ENCODE measurements around the gene XCR1.

The XCR1 gene

DNA sequence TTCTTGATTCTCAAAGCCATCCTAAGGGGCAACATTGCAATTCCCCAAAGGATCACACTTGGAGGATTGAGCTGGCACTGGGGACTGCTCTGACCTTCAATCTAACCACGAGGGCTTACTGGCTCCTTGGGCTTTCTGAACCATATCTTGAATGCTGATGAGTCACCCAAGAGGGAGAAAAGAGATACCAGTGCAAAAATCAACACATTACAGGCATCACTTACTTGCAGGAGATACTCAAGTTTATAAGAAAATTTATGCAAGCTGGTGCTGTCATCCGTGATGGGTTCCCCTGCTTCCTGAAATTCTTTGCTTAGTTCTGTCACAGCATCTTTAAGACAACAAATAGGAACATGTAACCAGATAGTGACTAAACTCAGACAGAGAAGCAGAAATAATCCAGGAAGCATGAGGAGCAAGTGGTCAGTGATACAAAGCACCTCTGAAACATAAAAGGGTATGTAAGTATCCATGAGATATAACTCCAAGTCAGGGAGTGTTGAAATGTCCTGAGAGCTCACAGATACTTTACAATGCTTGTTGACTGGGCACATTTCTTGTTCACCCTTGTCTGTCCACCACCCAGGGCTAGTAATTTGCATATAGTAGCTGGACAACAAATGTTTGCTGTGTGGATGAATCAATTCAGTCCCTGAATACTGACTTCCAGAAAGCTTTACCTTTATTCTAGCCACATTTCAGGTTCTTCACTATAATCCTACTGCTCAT, 45.8 kb downstream of the XCR1 start:
- DNase-seq: peak; percentile 33

DNA sequence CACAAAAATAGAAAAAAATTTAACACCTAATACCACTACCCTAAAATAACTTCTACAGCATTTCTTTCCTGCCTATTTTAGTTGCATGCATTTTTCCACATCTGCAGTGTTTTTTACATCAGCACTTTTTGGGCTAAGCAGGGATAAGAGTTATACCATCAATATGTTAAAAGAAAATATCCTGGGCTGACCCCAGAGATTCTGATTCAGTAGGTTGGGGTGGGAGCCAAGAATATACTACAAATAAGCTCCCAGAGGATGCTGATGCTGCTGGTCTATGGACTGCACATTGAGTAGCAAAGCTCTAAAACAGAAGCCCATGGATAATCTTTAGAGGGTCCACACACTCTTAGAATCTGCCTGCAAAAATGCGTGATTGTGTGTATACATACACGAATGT, 46.5 kb downstream of the XCR1 start:
- peak; percentile 46 for DNase-seq

DNA sequence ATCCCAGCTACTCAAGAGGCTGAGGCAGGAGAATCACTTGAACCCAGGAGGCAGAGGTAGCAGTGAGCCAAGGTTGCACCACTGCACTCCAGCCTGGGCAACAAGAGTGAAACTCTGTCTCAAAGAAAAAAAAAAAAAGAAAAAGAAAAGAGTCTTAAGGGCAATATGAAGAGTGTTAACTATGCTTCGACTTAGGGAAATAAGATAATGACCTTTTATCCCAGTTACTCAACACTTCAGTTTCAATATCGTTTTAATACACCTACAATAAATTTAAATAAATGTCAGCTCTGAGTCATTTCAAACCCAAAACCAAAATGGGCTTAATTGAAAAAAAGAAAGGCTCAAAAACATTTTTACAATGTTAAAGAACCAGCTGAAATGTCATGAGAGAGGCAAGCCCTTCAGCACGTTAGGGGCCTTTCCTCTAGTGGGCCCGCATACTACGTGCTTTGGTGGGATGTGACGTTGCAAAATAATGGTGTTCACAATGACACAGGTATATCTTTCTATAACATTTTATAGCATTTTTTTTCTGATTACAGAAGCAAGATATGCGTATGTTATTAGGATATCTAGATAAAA, 47.0 kb downstream of the XCR1 start:
- no peak for DNase-seq

DNA sequence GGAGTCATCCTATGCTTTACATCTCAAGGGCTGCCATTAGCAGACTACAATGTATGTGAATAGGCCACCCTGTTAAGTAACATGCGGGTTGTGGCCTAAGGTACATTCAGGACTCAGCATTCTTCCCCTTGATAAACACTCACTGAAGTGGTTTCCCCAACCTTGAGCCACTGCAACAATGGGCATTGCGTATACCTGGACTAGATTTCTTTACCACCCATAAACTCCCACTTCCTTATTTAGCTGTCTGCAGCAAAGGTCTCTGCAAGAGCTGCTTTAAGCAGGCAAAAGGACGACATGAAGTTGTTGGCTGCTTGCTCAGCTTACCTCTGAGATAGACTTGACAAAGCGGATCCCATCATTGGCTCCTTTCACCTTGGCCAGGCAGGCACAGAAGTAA, 47.9 kb downstream of the XCR1 start:
- no peak for DNase-seq

DNA sequence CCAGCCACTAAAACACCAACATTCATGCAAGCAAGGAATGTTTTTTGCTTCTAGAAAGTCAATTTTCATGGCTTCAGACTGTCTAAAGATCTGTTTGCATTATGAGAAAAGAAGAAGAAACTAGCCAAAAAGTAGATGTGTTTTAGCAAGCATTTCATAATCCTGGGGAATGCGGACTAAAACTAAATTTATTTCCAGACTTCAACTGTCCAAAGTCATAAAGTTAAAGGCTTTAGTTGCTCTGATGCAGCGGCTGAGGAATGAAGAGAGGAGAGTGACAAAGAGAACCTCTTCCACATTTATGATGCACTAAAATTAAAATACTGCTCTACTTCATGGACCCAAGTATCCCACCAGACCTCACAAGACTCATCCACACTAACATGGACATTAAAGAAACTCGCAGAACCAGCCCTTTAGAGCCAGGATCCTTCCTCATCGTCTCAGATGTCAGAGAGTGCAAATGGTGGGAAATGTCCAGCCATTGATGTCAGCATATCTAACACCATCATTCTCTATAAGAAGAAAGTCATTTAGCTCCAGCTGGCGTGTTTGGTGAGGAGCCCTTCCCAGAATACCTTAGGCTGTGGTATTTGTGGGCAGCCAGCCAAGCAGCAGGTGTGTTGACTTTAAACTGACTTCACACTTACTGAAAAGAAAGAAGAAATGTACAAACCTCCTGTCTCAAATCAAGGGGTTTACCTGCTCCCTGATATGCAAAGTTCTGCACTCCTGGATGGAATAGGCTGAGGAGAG, 49.1 kb downstream of the XCR1 start:
- no peak for DNase-seq

DNA sequence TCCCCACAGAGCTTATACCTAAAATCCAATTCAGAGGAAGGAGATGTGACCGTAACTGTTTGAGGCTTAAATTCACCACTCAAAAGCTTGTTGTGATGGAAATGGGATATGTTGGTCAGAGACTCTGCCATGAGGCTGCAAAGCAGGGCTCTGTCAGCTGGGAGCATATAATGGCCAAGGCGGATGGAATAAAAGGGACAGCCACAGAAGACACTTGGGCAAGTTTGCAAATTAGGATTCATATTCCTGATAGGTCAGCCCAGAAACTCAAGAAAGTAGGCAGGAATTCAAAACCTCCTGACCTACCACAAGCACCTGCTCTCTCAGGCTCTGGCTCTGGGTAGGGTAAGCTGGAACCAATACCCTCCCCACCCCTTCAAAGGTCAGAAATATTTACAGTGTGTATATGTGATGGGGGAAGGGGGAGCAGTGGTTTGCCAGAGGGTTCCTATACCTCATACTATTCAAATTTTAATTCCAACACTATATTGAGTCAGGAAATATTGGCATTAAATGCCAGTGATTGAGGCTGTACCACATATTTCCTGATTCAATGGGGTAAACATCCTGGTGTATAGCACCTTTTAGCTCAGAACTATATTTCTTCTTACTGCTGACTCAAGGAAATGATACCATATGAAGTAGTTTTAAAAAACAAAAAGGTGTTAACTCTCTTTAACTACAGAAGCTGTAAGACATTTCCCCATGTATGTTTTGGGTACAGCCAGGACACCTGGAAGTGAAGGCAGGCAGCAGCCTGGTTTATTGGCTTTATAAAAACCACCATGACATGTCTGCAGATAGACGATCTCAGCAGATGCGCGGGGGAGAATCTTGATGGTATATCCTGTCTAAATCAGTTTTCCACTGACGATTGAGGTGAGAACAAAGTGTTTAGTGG, 50.8 kb downstream of the XCR1 start:
- no peak for DNase-seq

DNA sequence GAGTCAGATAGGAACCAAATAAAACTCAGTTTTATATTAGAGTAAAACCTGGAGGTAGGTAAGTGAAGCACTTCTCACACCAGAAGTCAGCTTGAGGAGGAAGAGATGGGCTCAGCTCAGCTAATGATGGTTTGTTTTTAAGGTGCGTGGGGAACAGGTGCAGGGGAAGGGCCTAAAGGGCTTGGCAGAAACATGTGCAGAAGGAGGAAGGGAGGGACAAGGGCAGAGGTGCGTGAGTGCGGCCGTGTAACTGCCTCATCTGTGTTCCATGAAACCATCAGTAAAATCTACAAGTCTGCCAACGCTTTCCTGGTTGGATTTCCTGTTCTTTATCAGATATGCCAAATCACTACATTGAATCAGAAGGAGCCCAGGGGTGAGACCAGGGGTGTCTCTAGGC, 51.6 kb downstream of the XCR1 start:
- DNase-seq: no peak

DNA sequence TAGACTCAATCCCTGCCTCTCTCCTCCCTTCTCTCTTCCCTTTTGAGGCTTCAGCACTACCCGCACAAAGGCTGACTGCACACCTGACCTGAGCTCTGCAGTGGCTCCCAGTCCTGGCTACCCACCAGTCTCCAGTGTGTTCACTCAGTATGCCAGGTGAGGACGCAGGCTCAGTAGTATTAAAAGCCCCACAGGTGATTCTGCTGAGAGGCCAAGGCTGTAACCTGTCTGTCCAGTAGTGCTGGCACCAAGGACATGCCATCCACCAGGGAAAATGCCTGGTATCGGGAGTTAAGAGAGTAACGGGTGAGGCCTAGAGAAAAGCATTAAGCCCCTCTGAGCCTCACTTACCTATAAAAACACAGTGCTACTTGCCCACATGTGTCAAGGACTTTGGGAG, 52.6 kb downstream of the XCR1 start:
- DNase-seq: no peak

DNA sequence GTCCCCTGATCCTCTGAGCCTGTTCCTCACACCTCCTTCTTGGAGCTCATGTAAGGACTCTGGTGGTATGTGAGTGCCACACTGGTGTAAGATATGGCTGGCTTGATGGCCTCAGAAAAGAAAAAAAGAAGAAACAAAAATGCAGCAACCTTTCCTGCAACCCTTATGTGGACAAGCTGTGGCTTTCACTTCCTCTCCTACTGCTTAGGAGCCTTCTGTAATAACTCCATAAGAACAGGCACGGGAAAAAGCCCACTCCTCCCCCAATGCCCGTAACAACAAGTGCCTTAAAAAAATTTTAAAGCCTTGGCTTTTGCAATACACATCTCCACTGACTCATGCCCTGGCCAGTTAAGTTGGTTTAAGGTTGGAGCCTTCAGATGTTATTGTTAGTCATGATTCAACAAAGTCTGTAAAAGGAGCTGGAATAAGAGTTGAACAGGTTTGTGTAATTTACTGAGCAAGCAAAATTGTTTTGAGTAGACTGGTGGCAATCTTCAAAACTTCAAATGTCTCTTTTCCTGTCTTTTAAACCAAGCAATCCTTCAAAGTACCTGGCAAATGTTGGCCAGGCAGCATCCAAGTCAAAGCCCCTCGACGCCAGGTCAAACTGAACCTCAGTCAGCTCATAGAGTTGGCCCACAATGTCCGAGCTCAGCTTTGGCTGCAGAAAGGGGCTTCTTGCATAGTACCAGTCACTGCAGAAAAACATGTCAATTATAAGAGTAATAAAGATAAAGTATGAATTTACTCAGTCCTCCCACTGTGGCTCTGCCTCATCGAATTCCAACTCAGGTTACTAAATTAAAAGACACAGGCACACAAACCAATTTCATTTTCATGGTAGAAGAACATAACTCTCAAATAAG, 54.5 kb downstream of the XCR1 start:
- peak; percentile 83 for DNase-seq

DNA sequence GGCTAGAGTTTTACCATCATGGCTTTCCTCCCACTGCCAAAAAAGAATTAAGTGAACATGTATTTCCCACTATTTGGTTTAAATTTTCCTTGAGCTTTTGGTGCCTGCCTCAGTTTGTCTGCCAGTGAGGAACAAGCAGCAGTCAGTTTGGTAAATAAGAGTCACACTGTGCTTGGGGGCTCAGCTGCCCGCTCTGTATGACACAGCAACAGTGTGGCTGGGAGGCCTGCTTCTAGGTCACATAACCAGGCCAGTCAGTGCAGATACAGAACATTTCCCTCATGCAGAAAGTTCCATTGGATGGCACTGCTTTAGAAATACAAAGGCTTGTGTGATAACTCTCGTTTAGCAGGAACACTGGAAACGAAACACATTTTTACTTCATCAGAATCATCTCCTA, 57.3 kb downstream of the XCR1 start:
- no peak for DNase-seq

DNA sequence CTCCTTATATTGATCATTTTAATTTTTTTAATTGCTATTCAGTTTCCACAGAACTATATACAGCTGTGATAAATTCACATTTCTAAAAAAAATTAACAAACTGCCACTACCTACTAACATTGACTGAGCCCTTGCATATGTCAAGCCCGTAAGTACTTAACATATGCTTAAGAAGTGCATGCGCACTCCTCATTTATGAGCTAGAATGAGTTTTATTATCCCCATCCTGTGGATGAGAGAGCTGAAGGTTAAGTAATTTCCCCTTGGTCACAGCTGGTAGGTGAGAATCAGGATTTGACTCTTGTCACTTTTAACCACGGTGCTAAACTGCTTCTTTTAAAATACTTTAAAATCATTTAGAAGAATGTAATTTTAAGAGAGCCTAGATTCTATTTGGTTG, 58.2 kb downstream of the XCR1 start:
- DNase-seq: no peak

DNA sequence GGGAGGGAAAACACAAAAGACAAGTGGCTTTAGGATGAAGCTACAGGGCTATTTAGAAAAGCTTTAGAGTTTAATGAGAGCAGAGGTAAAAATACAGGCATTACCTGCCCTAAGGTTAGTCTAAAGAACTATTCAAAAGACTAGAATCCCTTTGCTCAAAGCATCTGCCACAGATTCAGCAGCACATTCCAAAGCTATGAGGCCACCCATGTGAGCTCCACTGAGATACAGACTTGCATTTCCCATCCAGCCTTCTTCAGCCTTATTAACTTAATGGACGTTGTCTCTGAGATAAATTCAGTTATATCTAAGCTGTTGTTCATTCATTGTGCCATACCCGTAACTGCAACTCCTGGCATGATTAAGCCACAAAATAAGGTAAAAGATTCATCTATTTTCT, 58.6 kb downstream of the XCR1 start:
- peak; percentile 69 for DNase-seq

DNA sequence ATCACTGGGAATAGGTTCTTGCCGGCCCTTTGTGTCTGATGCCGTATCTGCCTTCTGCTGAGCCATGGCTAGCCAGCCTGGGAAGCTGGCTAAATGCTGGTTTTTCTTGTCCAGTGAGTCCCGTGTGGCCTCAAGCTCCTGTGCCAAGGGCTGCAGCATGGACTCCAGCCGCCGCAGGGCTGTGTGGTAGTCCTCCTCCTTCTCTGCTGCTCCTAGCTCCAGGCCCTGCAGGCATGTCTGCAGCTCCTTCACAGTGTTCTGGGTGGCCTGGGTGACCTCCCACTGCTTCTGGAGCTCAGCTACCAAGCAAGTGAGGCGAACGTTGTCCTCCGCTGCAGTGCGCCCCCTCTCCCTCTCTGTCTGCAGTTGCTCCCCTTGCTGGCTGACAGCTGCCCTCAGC, 59.1 kb downstream of the XCR1 start:
- DNase-seq: no peak

DNA sequence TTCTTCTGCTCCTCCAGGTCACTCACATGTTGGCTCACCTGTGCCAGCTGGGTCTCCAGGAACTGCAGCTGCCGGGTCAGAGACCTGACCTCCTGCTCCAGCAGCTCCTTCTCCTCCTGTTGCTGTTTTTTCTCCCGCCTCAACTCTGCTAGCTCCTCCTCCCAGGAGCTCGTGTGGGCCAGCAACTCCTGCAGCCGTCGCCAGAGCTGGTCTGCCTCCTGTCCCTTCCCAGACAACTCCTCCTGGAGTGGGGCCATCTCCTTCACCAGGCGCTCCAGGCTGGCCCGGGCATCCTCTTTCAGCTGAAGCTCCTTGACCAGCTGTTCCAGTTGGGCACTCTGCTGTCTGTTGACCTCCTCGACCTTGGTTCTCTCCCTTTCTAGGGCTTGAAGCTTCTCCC, 59.6 kb downstream of the XCR1 start:
- no peak for DNase-seq

Measured in fibroblast of skin of abdomen (primary cell).